HG02623 (cell line): Measurements from ENCODE around the gene SEL1L3.
A peak's percentile ranks its signal among the peaks of the same experiment; 100 is the strongest.
"Not testable (repeated sequence)": the region's sequence is repeated elsewhere in the genome, so short reads cannot be mapped to it uniquely, and the experiment has no call there.

Experiments used
- ATAC-seq: cut with Tn5 transposase; IDR thresholded peaks from one replicate; pipeline ENCODE4 v1.9.1; 2021; ENCODE audit warnings: moderate library complexity; ENCODE audit not compliant: unreplicated experiment

SEL1L3 gene

DNA sequence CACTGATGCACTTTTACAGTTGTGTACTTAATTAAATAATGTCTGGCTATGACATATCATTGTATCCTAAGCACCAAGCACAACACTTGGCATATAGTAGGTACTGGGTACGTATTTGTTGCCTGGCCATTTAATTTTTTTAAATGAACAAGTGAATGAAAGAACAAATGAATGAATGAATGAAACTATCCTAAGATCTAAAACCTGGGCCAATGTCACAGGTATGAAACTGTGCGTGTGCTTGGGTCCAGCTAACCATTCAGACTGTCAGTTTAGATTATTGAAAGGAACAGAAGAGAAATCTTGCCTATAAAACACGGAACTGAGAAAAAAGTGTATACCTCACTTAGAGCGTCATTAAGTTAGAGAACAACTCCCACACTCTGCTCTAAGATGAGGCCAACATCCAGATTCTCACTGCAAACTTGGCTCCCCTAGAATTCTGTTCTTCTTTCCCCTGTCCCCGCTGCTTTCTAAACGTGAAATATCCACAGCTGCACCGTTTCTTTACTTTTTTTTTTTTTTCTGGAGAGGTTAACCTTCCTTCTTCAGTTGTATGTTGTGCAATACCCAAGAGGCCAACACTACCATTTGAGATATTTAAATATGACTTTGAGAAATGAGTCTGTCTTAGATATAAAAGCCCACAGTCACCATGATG lies 17.3 kb upstream of the SEL1L3 start:
- no peak for ATAC-seq

DNA sequence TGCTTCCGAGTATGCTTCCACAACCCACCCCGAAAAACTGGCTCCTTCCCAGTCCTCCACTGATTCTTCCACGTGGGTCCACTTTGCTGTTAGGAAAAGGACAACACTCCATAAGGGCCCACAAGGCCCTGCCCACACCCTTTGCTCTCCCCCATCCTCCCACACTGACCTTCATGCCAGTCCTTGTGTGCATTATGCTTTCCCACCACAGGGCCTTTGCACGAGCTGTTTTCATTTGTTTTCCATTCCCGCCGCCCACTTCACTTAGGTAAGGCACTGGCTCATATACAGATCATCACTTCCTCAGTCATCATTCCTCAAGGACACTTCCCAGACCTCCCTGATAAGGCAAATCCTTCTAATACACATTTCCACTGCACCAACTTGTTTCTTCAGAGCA lies 16.8 kb upstream of the SEL1L3 start:
- no peak for ATAC-seq

- no peak for ATAC-seq
Observed at GRCh38 chr4:25879091-25879584, 16.4 kb upstream of the SEL1L3 start.

- no peak for ATAC-seq
Observed at GRCh38 chr4:25878676-25879075, 15.9 kb upstream of the SEL1L3 start.

DNA sequence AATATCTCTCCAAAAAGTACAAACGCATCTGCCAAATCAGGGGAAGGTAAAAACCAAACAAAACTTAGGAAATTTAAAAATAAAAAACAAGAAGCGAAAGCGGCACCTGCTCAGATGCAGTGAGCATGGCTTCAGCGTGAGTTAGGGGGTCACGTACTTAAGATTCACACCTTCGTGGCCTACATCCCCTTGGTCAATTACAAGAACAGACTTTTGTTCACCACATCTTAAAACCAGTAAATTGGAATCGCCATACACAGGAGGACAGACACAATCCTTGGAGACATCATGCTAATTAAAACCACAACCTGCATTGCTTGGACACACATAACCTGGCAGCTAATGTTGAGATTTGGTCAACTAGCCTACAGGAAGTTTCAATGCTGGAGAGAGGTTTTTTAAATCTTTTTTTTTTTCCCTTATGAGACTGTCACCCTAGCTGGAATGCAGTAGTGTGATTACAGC lies 12.5 kb upstream of the SEL1L3 start:
- peak; percentile 47 for ATAC-seq

DNA sequence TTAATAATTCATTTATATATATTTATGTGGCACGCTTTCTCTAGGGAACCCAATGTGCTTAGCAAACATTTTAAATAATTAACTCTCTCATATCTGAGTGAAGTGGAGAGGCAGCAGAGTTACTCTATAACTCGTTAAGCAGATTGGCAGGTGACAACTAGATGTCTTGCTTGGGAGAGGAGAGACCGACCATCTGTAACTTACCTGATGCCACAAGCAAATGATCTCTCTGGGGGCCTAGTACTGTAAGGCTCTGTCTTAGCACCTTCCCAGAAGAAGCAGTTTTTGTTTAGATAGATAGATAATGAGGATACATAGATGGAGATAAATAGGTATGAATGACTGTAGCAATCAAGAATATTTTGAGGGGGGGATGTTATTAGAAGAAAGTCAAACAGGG lies 11.9 kb upstream of the SEL1L3 start:
- ATAC-seq, result peak; percentile 47

- no peak for ATAC-seq
Observed at GRCh38 chr4:25873632-25874129, 10.9 kb upstream of the SEL1L3 start.

DNA sequence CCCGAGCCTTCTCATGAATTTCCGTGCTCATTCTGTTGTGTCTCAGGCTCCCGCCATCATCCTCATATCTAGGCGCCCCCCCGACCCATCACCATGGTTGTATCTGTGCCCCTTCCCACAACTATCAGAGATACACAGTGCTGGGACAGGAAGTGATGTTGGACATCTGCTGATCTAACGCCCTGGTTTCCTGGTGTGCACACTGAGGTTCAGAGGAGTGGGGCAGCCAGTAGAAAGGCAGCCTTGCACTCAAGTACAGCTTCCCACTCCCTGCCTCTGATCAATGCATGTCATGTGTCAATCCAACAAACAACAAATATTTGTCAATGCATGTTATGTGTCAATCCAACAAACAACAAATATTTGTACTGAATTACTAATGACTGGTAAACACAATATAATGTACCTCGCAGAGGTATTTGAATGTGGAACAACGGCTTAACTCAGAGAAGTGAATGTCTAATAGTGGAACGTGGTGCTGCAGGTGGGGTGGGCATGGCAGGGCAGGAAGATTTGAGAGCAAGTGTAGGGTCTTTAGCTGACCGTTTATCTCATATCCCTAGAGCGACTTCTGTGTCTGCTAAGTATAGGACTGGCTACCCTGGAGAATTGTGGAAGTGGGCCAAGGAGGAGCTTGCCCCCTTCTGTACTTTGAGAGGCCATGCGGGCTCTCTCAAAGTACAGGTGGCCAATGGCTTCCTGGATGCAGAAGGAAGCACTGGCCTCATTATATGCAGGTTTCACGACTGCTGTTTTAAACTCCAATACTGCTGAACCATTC lies 10.3 kb upstream of the SEL1L3 start:
- no peak for ATAC-seq

- ATAC-seq, result peak; percentile 54
Observed at GRCh38 chr4:25870081-25870480, 7.3 kb upstream of the SEL1L3 start.

GRCh38 chr4:25867781-25868294 lies 5.0 kb upstream of the SEL1L3 start:
- ATAC-seq, result no peak

DNA sequence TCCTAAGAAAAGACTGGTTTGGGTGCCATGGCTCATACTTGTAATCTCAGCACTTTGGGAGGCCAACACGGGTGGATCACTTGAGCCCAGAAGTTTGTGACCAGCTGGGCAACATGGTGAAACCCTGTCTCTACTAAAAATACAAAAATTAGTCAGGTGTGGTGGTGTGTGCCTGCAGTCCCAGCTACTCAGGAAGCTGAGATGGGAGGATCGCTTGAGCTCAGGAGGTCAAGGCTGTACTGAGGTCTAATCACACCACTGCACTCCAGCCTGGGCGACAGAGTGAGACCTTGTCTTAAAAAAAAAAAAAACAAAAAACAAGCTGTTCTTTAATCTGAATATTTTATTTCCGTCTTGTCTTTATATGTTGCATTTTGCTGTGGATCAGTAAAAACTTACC lies 3.6 kb upstream of the SEL1L3 start:
- ATAC-seq, result not testable (repeated sequence)

DNA sequence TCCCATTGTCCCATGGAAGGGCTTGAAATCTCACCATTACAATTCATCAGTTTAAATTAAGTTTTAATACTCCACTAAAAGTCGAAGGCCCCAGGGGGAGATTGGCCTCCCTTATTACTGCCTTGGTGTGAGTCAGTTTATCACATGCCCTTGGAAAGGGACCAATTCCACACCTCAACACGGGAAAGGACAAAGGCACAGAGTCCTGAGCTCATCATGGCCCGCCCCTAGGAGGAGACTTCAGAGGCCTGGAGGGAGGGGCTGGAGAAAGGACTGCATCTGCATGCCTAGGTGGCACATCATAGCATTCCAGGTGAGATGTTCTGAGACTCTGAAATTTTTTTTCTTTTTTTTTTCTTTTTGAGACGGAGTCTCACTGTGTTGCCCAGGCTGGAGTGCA lies 2.8 kb upstream of the SEL1L3 start:
- no peak for ATAC-seq

- ATAC-seq, result no peak
Observed at GRCh38 chr4:25863831-25864418, 1.1 kb upstream of the SEL1L3 start.

DNA sequence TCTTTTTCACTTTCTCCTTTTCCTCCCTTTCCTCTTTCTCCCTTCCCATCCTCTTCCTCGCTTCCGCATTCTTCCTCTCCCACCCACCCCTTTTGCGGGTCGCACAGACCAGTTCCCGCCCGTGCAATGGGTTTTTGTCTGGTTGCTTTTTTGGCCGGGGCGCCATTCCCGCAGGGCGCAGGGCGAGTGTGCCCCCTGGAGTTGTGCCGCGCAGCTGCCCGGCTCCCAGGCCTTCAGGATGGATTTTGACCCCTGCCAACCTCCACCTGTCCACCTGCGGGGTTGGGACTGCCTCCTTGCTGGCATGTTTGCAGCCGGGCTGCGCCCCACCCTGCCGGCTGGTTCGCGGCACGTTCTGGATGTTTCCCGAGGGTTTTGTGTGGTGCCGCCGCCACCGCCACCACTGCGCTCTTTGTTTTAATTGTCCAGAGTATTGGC lies 578 bp upstream of the SEL1L3 start:
- ATAC-seq, result no peak

GRCh38 chr4:25861951-25862410 lies 807 bp downstream of the SEL1L3 start:
- no peak for ATAC-seq

- ATAC-seq, result no peak
Observed at GRCh38 chr4:25861280-25861950, 1.4 kb downstream of the SEL1L3 start.

DNA sequence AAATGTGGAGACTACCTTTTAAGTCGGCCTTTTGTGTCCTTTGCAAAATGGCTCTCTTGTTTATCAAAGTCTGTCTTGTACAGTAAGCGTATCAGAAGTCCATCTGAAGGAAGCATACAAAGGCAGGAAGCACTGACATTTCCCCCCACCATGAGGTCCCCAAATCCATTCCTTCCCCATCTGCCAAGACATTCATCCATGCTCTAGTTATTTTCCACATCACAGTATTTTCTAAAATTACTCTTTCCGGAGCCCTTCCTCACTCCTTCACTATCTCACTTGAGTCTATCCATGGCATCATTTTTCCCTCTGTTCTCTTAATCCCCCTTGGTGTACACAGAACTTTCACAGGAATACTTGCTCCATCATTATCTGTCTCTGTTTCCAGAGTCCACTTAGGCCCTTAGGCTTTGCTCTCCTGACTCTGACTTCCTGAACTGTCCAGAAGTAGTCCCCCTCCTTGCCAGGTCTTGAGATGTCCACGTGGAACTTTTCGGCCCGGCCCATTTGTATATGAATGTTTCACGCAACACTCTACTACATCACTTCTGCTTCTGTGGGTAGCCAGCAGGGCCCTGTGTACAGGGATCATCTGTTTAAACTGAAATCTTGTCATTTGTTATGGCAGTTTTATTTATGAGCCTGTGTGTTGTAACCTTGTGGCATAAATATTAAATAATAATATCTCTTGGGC lies 2.1 kb downstream of the SEL1L3 start:
- ATAC-seq, result no peak

DNA sequence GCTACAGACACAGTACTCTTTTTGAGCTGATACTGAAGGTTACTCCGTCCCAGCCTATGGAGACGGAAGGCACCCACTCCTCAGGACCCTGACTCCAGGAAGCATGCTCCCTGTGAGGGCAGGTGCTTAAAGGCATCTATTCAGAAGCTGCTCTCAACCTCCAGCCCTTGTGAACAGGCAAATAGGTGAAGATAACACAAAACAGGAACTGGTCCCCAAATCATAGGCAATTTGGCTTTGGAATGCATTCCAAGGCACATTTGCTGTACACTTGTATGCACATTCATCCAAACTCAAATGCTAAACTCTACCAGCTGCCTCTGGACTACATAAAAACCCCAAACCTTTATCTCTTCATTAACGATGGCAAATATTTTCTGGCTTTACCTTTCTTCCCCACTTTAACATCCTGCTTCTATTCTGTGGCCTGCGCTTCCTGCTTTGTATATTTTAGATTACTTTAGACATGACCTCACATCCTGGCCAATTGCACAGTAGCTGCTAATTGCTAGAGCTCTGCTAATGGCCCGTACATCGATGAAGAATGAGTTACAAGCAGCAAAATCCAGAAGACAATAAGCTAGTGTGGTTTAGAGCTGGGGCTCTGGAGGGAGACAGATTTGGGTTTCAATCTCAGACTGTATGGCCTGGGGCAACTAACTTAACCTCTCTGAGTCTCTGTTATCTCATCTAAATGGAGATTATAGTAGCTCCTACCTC lies 3.2 kb downstream of the SEL1L3 start:
- peak; percentile 39 for ATAC-seq

GRCh38 chr4:25857851-25858400 lies 4.9 kb downstream of the SEL1L3 start:
- no peak for ATAC-seq
